Astrocyte of the spinal cord (primary cell): ENCODE data around the gene PRMT5.

Experiments
- DNase-seq: peaks from one replicate; pipeline ENCODE4 v3.0.0; 2011; ENCODE audit warnings: low read depth, low spot score
- H3K4me3 ChIP-seq: 2 replicates; pipeline ENCODE4 v1.5.1; 2011; ENCODE audit warnings: low read depth, mild to moderate bottlenecking, low read length, moderate library complexity
- CTCF ChIP-seq: IDR thresholded peaks from 2 replicates; pipeline ENCODE4 v1.5.1; 2012; ENCODE audit warnings: low read depth, mild to moderate bottlenecking, low read length, inconsistent platforms
- in situ Hi-C: cut with HindIII; loops from 2 replicates; pipeline ENCODE4 v1.10.0; 2017; ENCODE audit warnings: low sequenced_read_pairs

PRMT5 gene

GRCh38 chr14:22892488-22892887 is 36.7 kb downstream of the PRMT5 start:
- TF ChIP-seq CTCF: no peak
- DNase-seq: no peak
- in situ Hi-C loops: no loop called here
- H3K4me3 ChIP-seq: no peak overlapping the region

GRCh38 chr14:22890416-22890815 is 38.8 kb downstream of the PRMT5 start:
- DNase-seq: no peak
- TF ChIP-seq CTCF: no peak
- H3K4me3 ChIP-seq: no peak overlapping the region
- in situ Hi-C loops: no loop called here

- TF ChIP-seq CTCF: no peak
- no peak for DNase-seq
- H3K4me3 ChIP-seq: no peak overlapping the region
- in situ Hi-C loops: no loop called here
Observed at GRCh38 chr14:22888662-22889061, 40.5 kb downstream of the PRMT5 start.

- DNase-seq: no peak
- TF ChIP-seq CTCF: no peak
- in situ Hi-C loops: no loop called here
- H3K4me3 ChIP-seq: peak overlapping the region; percentile 57
Observed at GRCh38 chr14:22887990-22888378, 41.2 kb downstream of the PRMT5 start.

GRCh38 chr14:22887260-22887989 is 41.8 kb downstream of the PRMT5 start:
- H3K4me3 ChIP-seq: peak overlapping the region; percentile 57
- no peak for TF ChIP-seq CTCF
- peak; percentile 83 for DNase-seq
- in situ Hi-C loops: no loop called here

- no peak for TF ChIP-seq CTCF
- in situ Hi-C loops: no loop called here
- peak overlapping the region; percentile 57 for H3K4me3 ChIP-seq
- DNase-seq: peak; percentile 67
Observed at GRCh38 chr14:22886500-22887259, 42.5 kb downstream of the PRMT5 start.
